HepG2 (cell line): Measurements from ENCODE around the gene PDK1. TPM values are rescaled to one million over a fixed set of nuclear protein-coding genes. Genes with fewer than 3 reads are reported as not detected.
A peak's percentile ranks its signal among the peaks of the same experiment; 100 is the strongest.

Source experiments
- ATAC-seq: fragments of 200-7000 bp; cut with Tn5 transposase; 3 replicates; pipeline ENCODE4 v1.9.1; 2020; ENCODE audit warnings: mild to moderate bottlenecking, moderate library complexity
- BruUV-seq: library from RNA; stranded (reverse); fragments of 400-500 nt; replicated peaks from 2 replicates; lab custom pipeline; 2021; lab: Mats Ljungman, UMichigan
- CTCF ChIA-PET: fragments of 300-600 bp; formaldehyde crosslinking; extraction: SDS; loops from one replicate; lab custom pipeline; 2021; ENCODE audit warnings: low total read pairs, inconsistent platforms, low intra/inter-chr PET ratio; lab: Yijun Ruan, JAX
- POLR2A ChIA-PET: fragments of 350-600 bp; sonication (Branson Sonifier 250); formaldehyde crosslinking; loops from one replicate; lab custom pipeline; 2020; ENCODE audit warnings: antibody characterized with exemption, inconsistent platforms; lab: Yijun Ruan, JAX
- DNase-seq: peaks from one replicate; pipeline ENCODE4 v3.0.0-alpha.2; 2015; ENCODE audit warnings: low spot score
- FAIRE-seq: peaks from 3 replicates; lab custom pipeline; 2011; peaks lifted over from hg19 to GRCh38; lab: Jason Lieb, UNC
- H2AFZ ChIP-seq: one replicate; pipeline ENCODE4 v1.6.1; 2011; ENCODE audit warnings: low read length, inconsistent platforms
- H3K27ac ChIP-seq: fragments of 300-600 bp; 3 replicates; pipeline ENCODE4 v1.8.0; 2011; ENCODE audit warnings: mixed run types, mild to moderate bottlenecking, mixed read lengths, low read length, inconsistent platforms; ENCODE audit not compliant: insufficient read depth; ENCODE audit errors: extremely low read length
- H3K27me3 ChIP-seq, 2 experiments: fragments of 200-600 bp in 1 of 2; 2 replicates in 1 of 2; 3 replicates in 1 of 2; pipeline versions ENCODE4 v1.6.0 to v1.8.0; 2011; ENCODE audit warnings: low read length in 2 of 2, mild to moderate bottlenecking in 2 of 2, moderate library complexity in 2 of 2, inconsistent platforms in 1 of 2; ENCODE audit not compliant: insufficient read depth in 2 of 2, control insufficient read depth in 1 of 2
- H3K36me3 ChIP-seq, 2 experiments: fragments of 200-600 bp in 1 of 2; replicated peaks in 1 of 2; 2 replicates in 1 of 2; 3 replicates in 1 of 2; pipeline versions ENCODE4 v1.5.1 to v1.8.0; 2011; ENCODE audit warnings: low read length in 2 of 2, inconsistent platforms in 1 of 2; ENCODE audit not compliant: insufficient read depth in 2 of 2, control insufficient read depth in 1 of 2
- H3K4me1 ChIP-seq: 2 replicates; pipeline ENCODE4 v1.5.1; 2012; ENCODE audit warnings: low read length, inconsistent platforms; ENCODE audit not compliant: insufficient read depth
- H3K4me2 ChIP-seq: 2 replicates; pipeline ENCODE4 v1.6.0; 2011; ENCODE audit warnings: low read depth, low read length, inconsistent platforms
- H3K4me3 ChIP-seq, 3 experiments: fragments of 200-600 bp in 1 of 3; sonication (generic), shearing (Covaris generic) in 1 of 3; replicated peaks in 1 of 3; 2 replicates each; pipeline ENCODE4 v1.5.1; 2011 to 2016; ENCODE audit warnings: low read length in 3 of 3, inconsistent platforms in 2 of 3, low read depth in 2 of 3, mild to moderate bottlenecking in 2 of 3, control low read depth in 1 of 3, mixed read lengths in 1 of 3; ENCODE audit not compliant: insufficient read depth in 1 of 3
- H3K79me2 ChIP-seq: one replicate; pipeline ENCODE4 v1.6.1; 2011; ENCODE audit warnings: low read length, inconsistent platforms; ENCODE audit not compliant: insufficient read depth
- H3K9ac ChIP-seq: 2 replicates; pipeline ENCODE4 v1.6.0; 2011; ENCODE audit warnings: mild to moderate bottlenecking, low read depth, low read length, inconsistent platforms; ENCODE audit not compliant: insufficient read depth
- H3K9me3 ChIP-seq: 2 replicates; pipeline ENCODE4 v1.5.1; 2012; ENCODE audit warnings: mild to moderate bottlenecking, low read length
- H4K20me1 ChIP-seq: 2 replicates; pipeline ENCODE4 v1.6.0; 2011; ENCODE audit warnings: inconsistent platforms, mild to moderate bottlenecking, low read length, moderate library complexity; ENCODE audit not compliant: insufficient read depth
- ADNP ChIP-seq: sonication (generic); formaldehyde crosslinking; IDR thresholded peaks from 2 replicates; pipeline ENCODE4 v1.4.0; 2020; ENCODE audit warnings: missing genetic modification reagents
- ATM ChIP-seq: fragments of 450-650 bp; IDR thresholded peaks from 2 replicates; pipeline ENCODE4 v1.7.1; 2017; ENCODE audit warnings: mild to moderate bottlenecking, borderline replicate concordance
- HNF4G ChIP-seq, 2 experiments: sonication (generic) in 1 of 2; formaldehyde crosslinking in 1 of 2; IDR thresholded peaks; 2 replicates each; pipeline versions ENCODE4 v1.4.0 to v1.6.1; 2011 to 2020; ENCODE audit warnings: borderline replicate concordance in 2 of 2, low read depth in 2 of 2, mild to moderate bottlenecking in 2 of 2, low read length in 1 of 2, missing genetic modification reagents in 1 of 2, moderate library complexity in 1 of 2
- HOXA5 ChIP-seq: sonication (generic); formaldehyde crosslinking; IDR thresholded peaks from 2 replicates; pipeline ENCODE4 v1.4.0; 2020; ENCODE audit warnings: missing genetic modification reagents
- ISX ChIP-seq: sonication (generic); formaldehyde crosslinking; conservative IDR thresholded peaks from 2 replicates; pipeline ENCODE4 v1.5.0; 2020; ENCODE audit warnings: missing genetic modification reagents
- JDP2 ChIP-seq: sonication (generic); formaldehyde crosslinking; IDR thresholded peaks from 2 replicates; pipeline ENCODE4 v1.8.1; 2022; ENCODE audit warnings: missing genetic modification reagents, borderline replicate concordance
- MAFF ChIP-seq: IDR thresholded peaks from 2 replicates; pipeline ENCODE4 v1.6.1; 2011; ENCODE audit warnings: low read depth, low read length, improper control_type of control experiment
- MAFK ChIP-seq, 2 experiments: IDR thresholded peaks in 1 of 2; conservative IDR thresholded peaks in 1 of 2; 2 replicates each; pipeline ENCODE4 v1.6.1; 2011; ENCODE audit warnings: improper control_type of control experiment in 2 of 2, low read length in 2 of 2
- MATR3 ChIP-seq: sonication (generic); formaldehyde crosslinking; IDR thresholded peaks from 2 replicates; pipeline ENCODE4 v1.4.0; 2020; ENCODE audit warnings: missing genetic modification reagents
- MTF1 ChIP-seq: sonication (generic); formaldehyde crosslinking; IDR thresholded peaks from 2 replicates; pipeline ENCODE4 v1.5.0; 2020; ENCODE audit warnings: missing genetic modification reagents
- NAIF1 ChIP-seq: sonication (generic); formaldehyde crosslinking; IDR thresholded peaks from 2 replicates; pipeline ENCODE4 v1.5.0; 2020; ENCODE audit warnings: mild to moderate bottlenecking, missing genetic modification reagents, borderline replicate concordance
- PHF5A ChIP-seq: IDR thresholded peaks from one replicate; pipeline ENCODE4 v1.6.1; 2018; ENCODE audit warnings: low read depth, missing genetic modification reagents; ENCODE audit not compliant: unreplicated experiment
- SMYD3 ChIP-seq: sonication (generic); formaldehyde crosslinking; IDR thresholded peaks from 2 replicates; pipeline ENCODE4 v1.8.1; 2023; ENCODE audit warnings: mild to moderate bottlenecking, missing genetic modification reagents
- WIZ ChIP-seq: sonication (generic); formaldehyde crosslinking; IDR thresholded peaks from 2 replicates; pipeline ENCODE4 v1.5.1; 2020; ENCODE audit warnings: mild to moderate bottlenecking, missing genetic modification reagents
- ZKSCAN5 ChIP-seq: sonication (generic); formaldehyde crosslinking; IDR thresholded peaks from 2 replicates; pipeline ENCODE4 v1.5.1; 2020; ENCODE audit warnings: mild to moderate bottlenecking, missing genetic modification reagents
- ZNF20 ChIP-seq: sonication (generic); formaldehyde crosslinking; IDR thresholded peaks from 2 replicates; pipeline ENCODE4 v1.4.0; 2020; ENCODE audit warnings: mild to moderate bottlenecking, moderate library complexity, missing genetic modification reagents
- ZNF460 ChIP-seq: sonication (generic); formaldehyde crosslinking; IDR thresholded peaks from 2 replicates; pipeline ENCODE4 v1.5.1; 2020; ENCODE audit warnings: missing genetic modification reagents, mild to moderate bottlenecking, borderline replicate concordance
- WGBS: methylation state at CpG from one replicate; pipeline ENCODE4 v1.1.6; 2017; ENCODE audit warnings: low lambda C conversion rate; 5-methylcytosine and 5-hydroxymethylcytosine counted together
- in situ Hi-C: cut with HindIII; loops from 2 replicates; pipeline ENCODE4 v1.10.0; 2017; ENCODE audit warnings: low pct_unique_long_range_greater_than_20kb; ENCODE audit not compliant: extremely low pct_ligation_motif_present
- intact Hi-C: fragments of 100-400 bp; cut with micrococcal nuclease; formaldehyde crosslinking; loops from one replicate; pipeline ENCODE4 v1.10.0; 2022; ENCODE audit not compliant: unreplicated experiment
- polyA plus RNA-seq, 8 experiments: library from polyadenylated mRNA; depleted of rRNA in 3 of 8; stranded (reverse) in 7 of 8; unstranded in 1 of 8; fragments of >200 nt; fragmentation: Illumina TruSeq in 4 of 8; extraction: Trizol in 4 of 8; gene quantifications; 2 replicates each; pipeline versions ENCODE4 v1.2.1 to v1.2.3, GENCODE V29; 2011 to 2016; ENCODE audit warnings: low read depth in 4 of 8, missing spikeins in 1 of 8, mixed read lengths in 1 of 8; ENCODE audit not compliant: insufficient read depth in 1 of 8
- total RNA-seq, 5 experiments: library from RNA; depleted of rRNA; stranded (reverse); fragments of >200 nt; fragmentation: Illumina TruSeq; extraction: Trizol; gene quantifications; 2 replicates each; pipeline ENCODE4 v1.2.3, GENCODE V29; 2016; ENCODE audit warnings: low read depth in 1 of 5
- TF ChIP-seq, protein P1 (sequence below): sonication (generic); formaldehyde crosslinking; IDR thresholded peaks from 2 replicates; pipeline ENCODE4 v1.8.0; 2022; ENCODE audit warnings: missing genetic modification reagents, mild to moderate bottlenecking, inconsistent platforms, borderline replicate concordance
- TF ChIP-seq, protein P2 (sequence below): IDR thresholded peaks from 2 replicates; pipeline ENCODE4 v1.6.1; 2016

Gene PDK1
- total and polyA plus RNA-seq, 2 of the 13 experiments (the other 11 are each of a cell fraction or from before 2014, with no cell fraction given) = 11.9 to 96.9 TPM

DNA sequence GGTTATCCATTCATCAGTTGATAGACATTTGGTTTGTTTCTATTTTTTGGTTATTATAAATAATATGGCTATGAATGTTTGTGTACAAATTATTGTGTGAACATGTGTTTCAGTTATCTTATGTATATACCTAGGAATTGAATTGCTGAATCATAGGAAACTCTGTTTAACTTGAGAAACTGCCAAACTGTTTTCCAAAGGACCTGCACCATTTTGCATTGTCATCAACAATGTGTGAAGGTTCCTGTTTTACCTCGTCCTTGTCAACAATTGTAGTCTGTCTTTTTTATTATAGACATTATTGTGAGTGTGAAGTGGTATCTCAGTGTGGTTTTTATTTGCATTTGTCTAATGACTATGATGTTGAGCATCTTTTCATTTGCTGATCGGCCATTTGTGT, 17.1 kb downstream of the PDK1 start:
- Histone ChIP-seq H4K20me1 (peaks cover 66% of the 10 kb centered on the region), H2AFZ (no peak overlapping the region), H3K4me1 (peaks cover 35% of the 10 kb centered on the region), H3K4me3 (no peak overlapping the region), H3K9ac (no peak overlapping the region), H3K79me2 (peaks cover 60% of the 10 kb centered on the region), H3K27me3 (no peaks in the 10 kb centered on the region), H3K36me3 (peaks cover 23 to 75% of the 10 kb centered on the region in 2 experiments), H3K9me3 (peaks cover 29% of the 10 kb centered on the region), H3K27ac (no peak overlapping the region), H3K4me2 (no peak overlapping the region)
- FAIRE-seq = no peak
- intact Hi-C loops = no loop called here
- BruUV-seq = no TSS peak
- ChIA-PET POLR2A (no interaction called here), CTCF (no interaction called here)
- no peak for DNase-seq
- no peak for ATAC-seq
- no peak for TF ChIP-seq MTF1 (CRISPR knock-in tag)
- no peak for TF ChIP-seq HNF4G (IDR thresholded peaks at IDR 0.05; ENCODE audit: borderline replicate concordance, low read depth, low read length)
- TF ChIP-seq HNF4G (CRISPR knock-in tag; IDR thresholded peaks at IDR 0.05; ENCODE audit: borderline replicate concordance, low read depth) = no peak
- peak; percentile 62 for TF ChIP-seq MAFF
- TF ChIP-seq MAFK (conservative IDR thresholded peaks at IDR 0.05 in 1 of 2, IDR thresholded peaks at IDR 0.05 in 1 of 2; ENCODE audit: low read length in 2 of 2) = peak; percentile 62 to 66; a peak in 3 of 4 replicates
- in situ Hi-C loops = no loop called here
- 94% methylated on average over 2 of the region's 2 CpGs for WGBS

DNA sequence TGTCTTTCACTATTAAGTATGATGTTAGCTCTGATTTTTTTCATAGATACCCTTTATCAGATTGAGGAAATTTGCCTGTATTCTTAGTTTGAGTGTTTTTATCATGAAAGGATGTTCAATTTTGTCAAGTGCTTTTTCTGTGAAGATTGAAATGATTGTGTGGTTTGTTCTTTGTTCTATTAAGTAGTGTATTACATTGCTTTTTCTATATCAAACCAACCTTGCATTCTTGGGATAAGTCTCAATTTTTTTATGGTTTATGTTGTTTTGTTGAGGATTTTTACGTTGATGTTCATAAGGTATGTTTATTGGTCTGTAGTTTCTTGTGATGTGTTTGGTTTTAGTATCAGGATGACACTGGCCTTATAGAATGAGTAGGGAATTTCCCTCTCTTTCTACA, 19.1 kb downstream of the PDK1 start:
- FAIRE-seq (no peak), ATAC-seq (no peak), DNase-seq (no peak)
- in situ Hi-C loops = no loop called here
- Histone ChIP-seq H3K4me2 (no peak overlapping the region), H3K36me3 (peaks cover 21 to 76% of the 10 kb centered on the region in 2 experiments), H3K4me1 (peaks cover 29% of the 10 kb centered on the region), H3K27ac (no peak overlapping the region), H3K9me3 (peaks cover 31% of the 10 kb centered on the region), H4K20me1 (peaks cover 68% of the 10 kb centered on the region), H3K4me3 (no peak overlapping the region), H2AFZ (no peak overlapping the region), H3K27me3 (no peaks in the 10 kb centered on the region), H3K9ac (no peak overlapping the region), H3K79me2 (peaks cover 72% of the 10 kb centered on the region)
- ChIA-PET CTCF (no interaction called here), POLR2A (no interaction called here)
- BruUV-seq = no TSS peak
- 97% methylated on average over 1 of the region's 1 CpG for WGBS
- intact Hi-C loops = no loop called here
- TF ChIP-seq, protein P1, sequence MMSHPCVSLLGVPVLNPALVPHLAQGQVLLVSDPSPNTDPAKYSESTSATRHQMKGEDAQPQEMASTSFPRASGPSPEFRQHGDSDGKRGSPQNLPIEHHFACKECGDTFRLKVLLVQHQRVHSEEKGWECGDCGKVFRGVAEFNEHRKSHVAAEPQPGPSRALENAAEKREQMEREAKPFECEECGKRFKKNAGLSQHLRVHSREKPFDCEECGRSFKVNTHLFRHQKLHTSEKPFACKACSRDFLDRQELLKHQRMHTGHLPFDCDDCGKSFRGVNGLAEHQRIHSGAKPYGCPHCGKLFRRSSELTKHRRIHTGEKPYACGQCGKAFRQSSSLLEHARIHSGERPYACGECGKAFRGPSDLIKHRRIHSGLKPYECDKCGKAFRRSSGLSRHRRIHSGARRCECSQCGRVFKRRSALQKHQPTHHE (CRISPR knock-in tag) = no peak
- no peak for TF ChIP-seq NAIF1 (CRISPR knock-in tag)
- TF ChIP-seq ISX (CRISPR knock-in tag) = no peak
- no peak for TF ChIP-seq WIZ
- no peak for TF ChIP-seq MATR3
- TF ChIP-seq, protein P2, sequence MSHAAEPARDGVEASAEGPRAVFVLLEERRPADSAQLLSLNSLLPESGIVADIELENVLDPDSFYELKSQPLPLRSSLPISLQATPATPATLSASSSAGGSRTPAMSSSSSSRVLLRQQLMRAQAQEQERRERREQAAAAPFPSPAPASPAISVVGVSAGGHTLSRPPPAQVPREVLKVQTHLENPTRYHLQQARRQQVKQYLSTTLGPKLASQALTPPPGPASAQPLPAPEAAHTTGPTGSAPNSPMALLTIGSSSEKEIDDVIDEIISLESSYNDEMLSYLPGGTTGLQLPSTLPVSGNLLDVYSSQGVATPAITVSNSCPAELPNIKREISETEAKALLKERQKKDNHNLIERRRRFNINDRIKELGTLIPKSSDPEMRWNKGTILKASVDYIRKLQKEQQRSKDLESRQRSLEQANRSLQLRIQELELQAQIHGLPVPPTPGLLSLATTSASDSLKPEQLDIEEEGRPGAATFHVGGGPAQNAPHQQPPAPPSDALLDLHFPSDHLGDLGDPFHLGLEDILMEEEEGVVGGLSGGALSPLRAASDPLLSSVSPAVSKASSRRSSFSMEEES (CRISPR knock-in tag) = no peak
- no peak for TF ChIP-seq HOXA5 (CRISPR knock-in tag)
- no peak for TF ChIP-seq ZNF460 (CRISPR knock-in tag)
- no peak for TF ChIP-seq SMYD3 (CRISPR knock-in tag)
- TF ChIP-seq ZKSCAN5 (CRISPR knock-in tag) = no peak
- TF ChIP-seq JDP2 (CRISPR knock-in tag) = no peak
- no peak for TF ChIP-seq ADNP (CRISPR knock-in tag)
- no peak for TF ChIP-seq ZNF20 (CRISPR knock-in tag)
- no peak for TF ChIP-seq PHF5A (CRISPR knock-in tag)
- no peak for TF ChIP-seq ATM
